ENCODE results near the gene RPUSD1. TPM values are rescaled to one million over a fixed set of nuclear protein-coding genes. Genes with fewer than 3 reads are reported as not detected.
A peak's percentile ranks its signal among the peaks of the same experiment; 100 is the strongest.

RPUSD1 gene
- total RNA-seq, 1 experiment from 2014 or later, result 48.6 TPM

GRCh38 chr16:752007-752312 lies 36.2 kb downstream of the RPUSD1 start:
- Histone ChIP-seq H3K79me1 (ENCODE audit: insufficient read depth, low read depth, low read length, poor library complexity, severe bottlenecking) (no peaks in the 10 kb centered on the region), H3K9ac (ENCODE audit: extremely low read depth, insufficient read length, low read length) (no peak overlapping the region), H4K5ac (ENCODE audit: insufficient read length, low read depth, low read length) (no peak overlapping the region), H2BK12ac (ENCODE audit: insufficient read length, low read depth, low read length) (no peak overlapping the region), H3K4me2 (ENCODE audit: insufficient read depth, insufficient read length, low read length) (no peak overlapping the region), H2BK120ac (ENCODE audit: low read depth, low read length, poor library complexity, severe bottlenecking) (no peak overlapping the region), H3K4me1 (ENCODE audit: insufficient read depth, low read length) (no peaks in the 10 kb centered on the region), H2BK15ac (ENCODE audit: low read depth, low read length) (no peak overlapping the region), H3K23me2 (ENCODE audit: insufficient read length, low read depth, low read length, poor library complexity, severe bottlenecking) (no peaks in the 10 kb centered on the region), H3K27me3 (ENCODE audit: insufficient read depth, low read length) (no peaks in the 10 kb centered on the region), H3K79me2 (ENCODE audit: insufficient read depth, low read length) (no peaks in the 10 kb centered on the region), H2AK5ac (ENCODE audit: insufficient read length, low read length) (no peak overlapping the region), H3K9me3 (ENCODE audit: control insufficient read depth, low read depth, low read length) (no peaks in the 10 kb centered on the region), H3K4ac (ENCODE audit: low read depth, low read length) (no peak overlapping the region), H3K18ac (ENCODE audit: insufficient read length, low read depth, low read length) (no peak overlapping the region), H3K27ac (ENCODE audit: insufficient read length, low read depth, low read length) (no peak overlapping the region), H3K56ac (ENCODE audit: insufficient read length, low read depth, low read length) (no peak overlapping the region), H2AFZ (ENCODE audit: low read length) (no peak overlapping the region), H2BK20ac (ENCODE audit: low read depth, low read length, poor library complexity, severe bottlenecking) (no peak overlapping the region), H4K20me1 (ENCODE audit: control insufficient read depth, insufficient read depth, insufficient read length) (no peaks in the 10 kb centered on the region), H2BK5ac (ENCODE audit: insufficient read length, low read length) (no peak overlapping the region), H4K91ac (ENCODE audit: insufficient read length, low read depth, low read length) (no peak overlapping the region), H4K8ac (replicated peaks; ENCODE audit: insufficient read length, low read depth, low read length) (no peak overlapping the region), H3T11ph (ENCODE audit: low read length) (no peak overlapping the region), H3K23ac (ENCODE audit: insufficient read length, low read depth, low read length) (no peak overlapping the region), H3K14ac (ENCODE audit: insufficient read depth, low read length) (no peak overlapping the region)
- peak overlapping the region in 1 of 3 experiments; percentile 82; a peak in 2 of 7 replicates for H3K27ac Mint-ChIP-seq
- peaks cover 20 to 29% of the 10 kb centered on the region in 2 experiments for H3K4me1 Mint-ChIP-seq
- DNase-seq, result no peak
- WGBS (ENCODE audit: extremely low coverage, insufficient read length, low lambda C conversion rate), result no CpG with 5 or more reads among the region's 10 CpGs
- peak overlapping the region in 1 of 2 experiments; percentile 50; a peak in 3 of 5 replicates for H3K4me3 Mint-ChIP-seq
- peaks cover 27% of the 10 kb centered on the region for H3K27me3 Mint-ChIP-seq (ENCODE audit: low read depth)
- no peaks in the 10 kb centered on the region; a peak in 1 of 5 replicates for H3K9me3 Mint-ChIP-seq
- no peak for TF ChIP-seq CTCF (conservative IDR thresholded peaks at IDR 0.05)
- no peaks in the 10 kb centered on the region for H3K36me3 Mint-ChIP-seq (ENCODE audit: insufficient read depth in 1 of 3, low read depth in 3 of 3)

All from H9 (cell line).